IMR-90 (cell line): ENCODE measurements around the gene COL4A1. TPM values are rescaled to one million over a fixed set of nuclear protein-coding genes. Genes with fewer than 3 reads are reported as not detected.

Experiments
- ATAC-seq: fragments of 200-7000 bp; cut with Tn5 transposase; 2 replicates; pipeline ENCODE4 v1.9.1; 2020; ENCODE audit warnings: low read depth, mild to moderate bottlenecking, moderate library complexity
- BruUV-seq: library from RNA; stranded (reverse); fragments of 400-500 nt; replicated peaks from 2 replicates; lab custom pipeline; 2021; lab: Mats Ljungman, UMichigan
- CTCF ChIA-PET: fragments of 300-600 bp; formaldehyde crosslinking; extraction: SDS; loops from one replicate; lab custom pipeline; 2021; ENCODE audit warnings: antibody characterized with exemption; lab: Yijun Ruan, JAX
- POLR2A ChIA-PET: fragments of 300-600 bp; sonication (Branson Sonifier 250); formaldehyde crosslinking; loops from one replicate; lab custom pipeline; 2022; ENCODE audit warnings: antibody characterized with exemption; ENCODE audit not compliant: unreplicated experiment; lab: Charles Lee
- DNase-seq: peaks from one replicate; pipeline ENCODE4 v3.0.0; 2013
- H2AFZ ChIP-seq: replicated peaks from 2 replicates; pipeline ENCODE3; 2013; ENCODE audit warnings: low read length, mild to moderate bottlenecking; ENCODE audit not compliant: poor library complexity
- H2AK5ac ChIP-seq: 2 replicates; pipeline ENCODE4 v1.6.1; 2013; ENCODE audit warnings: low read depth, low read length, inconsistent platforms
- H2AK9ac ChIP-seq: replicated peaks from 2 replicates; pipeline ENCODE3; 2013; ENCODE audit warnings: mild to moderate bottlenecking, low read depth, low read length, moderate library complexity; ENCODE audit not compliant: poor library complexity
- H2BK120ac ChIP-seq: 2 replicates; pipeline ENCODE4 v1.6.1; 2013; ENCODE audit warnings: low read depth, low read length, inconsistent platforms
- H2BK15ac ChIP-seq: 3 replicates; pipeline ENCODE4 v1.6.1; 2013; ENCODE audit warnings: low read depth, low read length, inconsistent platforms
- H2BK20ac ChIP-seq: 2 replicates; pipeline ENCODE4 v1.6.1; 2013; ENCODE audit warnings: low read depth, mild to moderate bottlenecking, inconsistent platforms, low read length, moderate library complexity
- H2BK5ac ChIP-seq: 2 replicates; pipeline ENCODE4 v1.6.1; 2013; ENCODE audit warnings: mild to moderate bottlenecking, low read depth, low read length, inconsistent platforms; ENCODE audit not compliant: poor library complexity, severe bottlenecking
- H3K14ac ChIP-seq: replicated peaks from 2 replicates; pipeline ENCODE4 v1.6.1; 2013; ENCODE audit warnings: low read depth, low read length, inconsistent platforms
- H3K18ac ChIP-seq: 2 replicates; pipeline ENCODE4 v1.6.1; 2013; ENCODE audit warnings: low read depth, low read length, control low read depth
- H3K23ac ChIP-seq: 2 replicates; pipeline ENCODE4 v1.6.1; 2013; ENCODE audit warnings: low read depth, low read length, inconsistent platforms
- H3K27ac ChIP-seq: 2 replicates; pipeline ENCODE4 v1.5.1; 2013; ENCODE audit warnings: mild to moderate bottlenecking, control low read depth, low read length; ENCODE audit not compliant: insufficient read depth
- H3K27me3 ChIP-seq: 2 replicates; pipeline ENCODE4 v1.6.1; 2013; ENCODE audit warnings: low read length; ENCODE audit not compliant: control insufficient read depth, insufficient read depth
- H3K36me3 ChIP-seq: 2 replicates; pipeline ENCODE4 v1.6.1; 2013; ENCODE audit warnings: low read length, mixed read lengths; ENCODE audit not compliant: control insufficient read depth, insufficient read depth
- H3K4ac ChIP-seq: 2 replicates; pipeline ENCODE4 v1.6.1; 2013; ENCODE audit warnings: low read depth, low read length, inconsistent platforms
- H3K4me1 ChIP-seq: 2 replicates; pipeline ENCODE4 v1.6.1; 2013; ENCODE audit warnings: low read length, mixed read lengths; ENCODE audit not compliant: control insufficient read depth, insufficient read depth
- H3K4me2 ChIP-seq: 2 replicates; pipeline ENCODE4 v1.6.1; 2013; ENCODE audit warnings: low read depth, mild to moderate bottlenecking, control low read depth, low read length, moderate library complexity
- H3K4me3 ChIP-seq: 2 replicates; pipeline ENCODE4 v1.5.1; 2013; ENCODE audit warnings: low read depth, mild to moderate bottlenecking, control low read depth, low read length, moderate library complexity; ENCODE audit not compliant: insufficient read depth
- H3K56ac ChIP-seq: 2 replicates; pipeline ENCODE4 v1.6.1; 2013; ENCODE audit warnings: low read length, inconsistent platforms; ENCODE audit not compliant: insufficient read depth; ENCODE audit errors: extremely low read depth
- H3K79me1 ChIP-seq, 2 experiments: 2 replicates each; pipeline ENCODE4 v1.6.1; 2013; ENCODE audit warnings: low read length in 2 of 2, inconsistent platforms in 1 of 2, low read depth in 1 of 2
- H3K9ac ChIP-seq: 2 replicates; pipeline ENCODE4 v1.6.1; 2013; ENCODE audit warnings: low read depth, low read length, control low read depth
- H3K9me1 ChIP-seq: 2 replicates; pipeline ENCODE4 v1.6.1; 2013; ENCODE audit warnings: low read length, inconsistent platforms; ENCODE audit not compliant: insufficient read depth
- H3K9me3 ChIP-seq: 2 replicates; pipeline ENCODE4 v1.6.1; 2013; ENCODE audit warnings: low read length; ENCODE audit not compliant: control insufficient read depth, insufficient read depth
- H4K20me1 ChIP-seq: 2 replicates; pipeline ENCODE4 v1.6.1; 2013; ENCODE audit warnings: low read length, inconsistent platforms; ENCODE audit not compliant: insufficient read depth
- H4K5ac ChIP-seq: 2 replicates; pipeline ENCODE4 v1.6.1; 2013; ENCODE audit warnings: mild to moderate bottlenecking, low read depth, low read length, control low read depth
- H4K8ac ChIP-seq, 2 experiments: 2 replicates each; pipeline ENCODE4 v1.6.1; 2013; ENCODE audit warnings: low read depth in 2 of 2, low read length in 2 of 2, control low read depth in 1 of 2, inconsistent platforms in 1 of 2
- H4K91ac ChIP-seq: 2 replicates; pipeline ENCODE4 v1.6.1; 2013; ENCODE audit warnings: low read depth, low read length, inconsistent platforms; ENCODE audit not compliant: insufficient read depth
- FOS ChIP-seq: fragments of 150-350 bp; IDR thresholded peaks from 2 replicates; pipeline ENCODE4 v1.6.1; 2016; ENCODE audit warnings: low read depth, low read length
- MAZ ChIP-seq: IDR thresholded peaks from 2 replicates; pipeline ENCODE4 v1.6.1; 2012; ENCODE audit warnings: low read depth, mild to moderate bottlenecking, low read length, improper control_type of control experiment, moderate library complexity, borderline replicate concordance
- MXI1 ChIP-seq: IDR thresholded peaks from 2 replicates; pipeline ENCODE4 v1.6.1; 2012; ENCODE audit warnings: low read depth, mild to moderate bottlenecking, low read length, moderate library complexity, borderline replicate concordance
- RAD21 ChIP-seq: IDR thresholded peaks from 2 replicates; pipeline ENCODE4 v1.6.1; 2012; ENCODE audit warnings: low read length, improper control_type of control experiment
- WGBS, 2 experiments: methylation state at CpG; one replicate each; pipeline versions ENCODE4 v1.1.5 to v1.1.7; 2013; ENCODE audit warnings: missing lambda C conversion rate in 2 of 2; ENCODE audit not compliant: insufficient read length in 1 of 2; ENCODE audit errors: extremely low coverage in 2 of 2; 5-methylcytosine and 5-hydroxymethylcytosine counted together
- dilution Hi-C: fragments of 300-500 bp; cut with HindIII; formaldehyde crosslinking; loops from one replicate; pipeline ENCODE4 v1.14.3; 2018; ENCODE audit warnings: low sequenced_read_pairs; ENCODE audit not compliant: unreplicated experiment
- in situ Hi-C: fragments of 300-500 bp; cut with MboI; formaldehyde crosslinking; loops from 3 replicates; pipeline ENCODE4 v1.14.3; 2019; ENCODE audit warnings: low sequenced_read_pairs, inconsistent platforms, mixed read lengths
- intact Hi-C: fragments of 100-400 bp; cut with micrococcal nuclease; formaldehyde crosslinking; loops from 2 replicates; pipeline ENCODE4 v1.10.0; 2022
- polyA plus RNA-seq, 3 experiments: library from polyadenylated mRNA; depleted of rRNA; stranded (reverse); fragments of >200 nt; gene quantifications; 2 replicates each; pipeline ENCODE4 v1.2.3, GENCODE V29; 2012; ENCODE audit warnings: low replicate concordance in 1 of 3
- total RNA-seq: library from RNA; depleted of rRNA; stranded (reverse); fragments of >200 nt; gene quantifications from 2 replicates; pipeline ENCODE4 v1.2.3, GENCODE V29; 2012
- TF ChIP-seq, protein P1 (sequence below): conservative IDR thresholded peaks from 2 replicates; pipeline ENCODE4 v1.5.1; 2012; ENCODE audit warnings: mild to moderate bottlenecking, low read depth, low read length, improper control_type of control experiment

Gene COL4A1
- total and polyA plus RNA-seq, 2 of the 4 experiments (the other 2 are of a cell fraction), result 230 to 337 TPM

- Histone ChIP-seq H3K4me3 (no peak overlapping the region), H3K18ac (no peak overlapping the region), H4K20me1 (peaks cover 95% of the 10 kb centered on the region), H3K9ac (no peak overlapping the region), H4K91ac (no peak overlapping the region), H4K8ac (no peak overlapping the region), H3K9me3 (no peaks in the 10 kb centered on the region), H2AK9ac (no peak overlapping the region), H3K14ac (no peak overlapping the region), H3K27me3 (no peaks in the 10 kb centered on the region), H2BK120ac (no peak overlapping the region), H3K27ac (no peak overlapping the region), H3K4ac (no peak overlapping the region), H3K56ac (no peak overlapping the region), H3K36me3 (peaks cover 37% of the 10 kb centered on the region), H2BK20ac (no peak overlapping the region), H3K9me1 (peaks cover 36% of the 10 kb centered on the region), H2AFZ (no peak overlapping the region), H3K23ac (no peak overlapping the region), H3K4me2 (no peak overlapping the region), H2BK5ac (no peak overlapping the region), H2BK15ac (no peak overlapping the region), H3K4me1 (peaks cover 2% of the 10 kb centered on the region; the same call in 1 of the 2 replicates), H2AK5ac (no peak overlapping the region), H3K79me1 (peaks cover 23 to 79% of the 10 kb centered on the region in 2 experiments), H4K5ac (no peak overlapping the region)
- WGBS, 2 experiments, result no CpG with 5 or more reads among the region's 7 CpGs
- no TSS peak for BruUV-seq
- intact Hi-C loops, result no loop called here
- POLR2A ChIA-PET, result no interaction called here
- DNase-seq (no peak), ATAC-seq (no peak)
- in situ Hi-C loops, result no loop called here
- no peak for TF ChIP-seq MXI1
- no peak for TF ChIP-seq FOS
- TF ChIP-seq, protein P1, sequence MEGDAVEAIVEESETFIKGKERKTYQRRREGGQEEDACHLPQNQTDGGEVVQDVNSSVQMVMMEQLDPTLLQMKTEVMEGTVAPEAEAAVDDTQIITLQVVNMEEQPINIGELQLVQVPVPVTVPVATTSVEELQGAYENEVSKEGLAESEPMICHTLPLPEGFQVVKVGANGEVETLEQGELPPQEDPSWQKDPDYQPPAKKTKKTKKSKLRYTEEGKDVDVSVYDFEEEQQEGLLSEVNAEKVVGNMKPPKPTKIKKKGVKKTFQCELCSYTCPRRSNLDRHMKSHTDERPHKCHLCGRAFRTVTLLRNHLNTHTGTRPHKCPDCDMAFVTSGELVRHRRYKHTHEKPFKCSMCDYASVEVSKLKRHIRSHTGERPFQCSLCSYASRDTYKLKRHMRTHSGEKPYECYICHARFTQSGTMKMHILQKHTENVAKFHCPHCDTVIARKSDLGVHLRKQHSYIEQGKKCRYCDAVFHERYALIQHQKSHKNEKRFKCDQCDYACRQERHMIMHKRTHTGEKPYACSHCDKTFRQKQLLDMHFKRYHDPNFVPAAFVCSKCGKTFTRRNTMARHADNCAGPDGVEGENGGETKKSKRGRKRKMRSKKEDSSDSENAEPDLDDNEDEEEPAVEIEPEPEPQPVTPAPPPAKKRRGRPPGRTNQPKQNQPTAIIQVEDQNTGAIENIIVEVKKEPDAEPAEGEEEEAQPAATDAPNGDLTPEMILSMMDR, result no peak
- TF ChIP-seq MAZ, result no peak
- no peak for TF ChIP-seq RAD21
- dilution Hi-C loops, result no loop called here
- CTCF ChIA-PET, result no interaction called here
Observed at GRCh38 chr13:110293037-110293436, 13.9 kb downstream of the COL4A1 start.
